GM18502 (cell line): ENCODE results near the gene ANKMY2.
A peak's percentile ranks its signal among the peaks of the same experiment; 100 is the strongest.
"Not testable (repeated sequence)": the region's sequence is repeated elsewhere in the genome, so short reads cannot be mapped to it uniquely, and the experiment has no call there.

Experiments used
- ATAC-seq: cut with Tn5 transposase; IDR thresholded peaks from one replicate; pipeline ENCODE4 v1.9.1; 2021; ENCODE audit warnings: mild to moderate bottlenecking; ENCODE audit not compliant: unreplicated experiment, poor library complexity

The ANKMY2 gene

DNA sequence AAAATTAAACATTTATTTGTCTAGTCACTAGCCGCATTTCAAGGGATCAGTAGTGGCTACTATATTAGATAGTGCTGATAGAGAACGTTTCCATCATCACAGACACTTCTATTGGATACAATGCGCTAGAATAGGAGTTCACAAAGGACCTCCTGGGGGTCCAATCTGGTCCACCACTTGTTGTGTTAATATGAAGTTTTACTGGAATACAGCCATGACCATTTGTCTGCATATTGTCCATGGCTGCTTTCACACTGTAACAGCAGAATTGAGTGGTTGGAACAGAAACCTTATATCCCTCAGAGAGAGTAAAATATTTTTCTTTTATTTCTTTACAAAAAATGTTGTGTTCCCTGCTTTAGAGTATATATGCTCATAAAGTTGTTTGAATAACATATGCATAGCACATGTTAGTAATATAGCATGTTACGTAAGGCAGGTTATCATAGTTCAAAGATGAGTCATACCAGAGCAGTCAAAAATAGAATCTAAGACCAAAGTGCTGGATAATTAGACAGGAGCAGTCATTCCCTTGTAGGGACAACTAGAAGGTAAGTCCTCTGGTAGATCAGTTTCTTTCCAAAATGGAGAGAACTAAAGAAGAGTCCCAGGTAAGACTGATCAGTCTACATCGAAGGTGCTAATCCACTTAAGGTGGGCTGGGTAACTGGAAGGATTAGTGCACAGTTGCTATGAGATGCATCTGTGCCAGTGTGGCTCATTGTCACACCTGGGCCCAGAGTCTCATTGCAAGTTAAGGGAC is 15.3 kb upstream of the ANKMY2 start:
- ATAC-seq = no peak

DNA sequence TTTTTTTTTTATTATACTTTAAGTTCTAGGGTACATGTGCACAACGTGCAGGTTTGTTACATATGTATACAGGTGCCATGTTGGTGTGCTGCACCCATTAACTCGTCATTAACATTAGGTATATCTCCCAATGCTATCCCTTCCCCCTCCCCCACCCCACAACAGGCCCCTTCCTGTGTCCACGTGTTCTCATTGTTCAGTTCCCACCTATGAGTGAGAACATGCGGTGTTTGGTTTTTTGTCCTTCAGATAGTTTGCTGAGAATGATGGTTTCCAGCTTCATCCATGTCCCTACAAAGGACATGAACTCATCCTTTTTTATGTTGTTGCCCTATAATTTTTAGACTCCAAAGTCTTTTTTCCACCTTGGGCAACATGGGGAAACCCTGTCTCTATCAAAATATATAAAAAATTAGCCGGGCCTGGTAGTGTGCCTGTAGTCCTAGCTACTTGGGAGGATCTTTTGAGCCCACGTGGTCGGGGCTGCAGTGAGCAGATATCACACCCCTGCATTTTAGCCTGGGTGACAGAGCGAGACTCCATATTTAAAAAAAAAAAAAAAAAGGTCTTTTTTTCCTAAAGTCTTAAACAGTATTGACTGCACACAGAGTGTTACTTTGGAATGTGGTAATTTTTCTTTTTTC is 14.4 kb upstream of the ANKMY2 start:
- ATAC-seq = not testable (repeated sequence)

GRCh38 chr7:16657656-16658279 is 12.2 kb upstream of the ANKMY2 start:
- no peak for ATAC-seq

DNA sequence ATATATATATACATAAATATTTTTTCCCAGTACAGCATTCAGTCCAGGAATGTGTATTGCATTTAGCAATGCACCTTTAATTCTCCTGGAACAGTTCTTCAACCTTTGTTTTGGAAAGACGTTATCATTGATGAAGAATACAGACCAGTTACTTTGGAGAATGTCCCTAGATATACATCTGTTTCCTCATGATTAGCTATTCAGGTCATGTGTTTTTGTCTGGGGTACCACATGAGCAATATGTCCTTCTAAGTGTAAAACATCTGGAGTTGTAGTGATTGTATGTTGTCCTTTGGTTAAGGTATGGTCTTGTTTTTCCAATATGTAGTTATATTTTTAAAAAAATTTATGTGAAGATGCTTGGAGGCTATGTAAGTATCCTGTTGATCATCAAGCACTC is 10.6 kb upstream of the ANKMY2 start:
- no peak for ATAC-seq

- ATAC-seq = no peak
Observed at GRCh38 chr7:16655394-16655793, 9.8 kb upstream of the ANKMY2 start.

- ATAC-seq = no peak
Observed at GRCh38 chr7:16652888-16653287, 7.3 kb upstream of the ANKMY2 start.

GRCh38 chr7:16652240-16652583 is 6.7 kb upstream of the ANKMY2 start:
- no peak for ATAC-seq

DNA sequence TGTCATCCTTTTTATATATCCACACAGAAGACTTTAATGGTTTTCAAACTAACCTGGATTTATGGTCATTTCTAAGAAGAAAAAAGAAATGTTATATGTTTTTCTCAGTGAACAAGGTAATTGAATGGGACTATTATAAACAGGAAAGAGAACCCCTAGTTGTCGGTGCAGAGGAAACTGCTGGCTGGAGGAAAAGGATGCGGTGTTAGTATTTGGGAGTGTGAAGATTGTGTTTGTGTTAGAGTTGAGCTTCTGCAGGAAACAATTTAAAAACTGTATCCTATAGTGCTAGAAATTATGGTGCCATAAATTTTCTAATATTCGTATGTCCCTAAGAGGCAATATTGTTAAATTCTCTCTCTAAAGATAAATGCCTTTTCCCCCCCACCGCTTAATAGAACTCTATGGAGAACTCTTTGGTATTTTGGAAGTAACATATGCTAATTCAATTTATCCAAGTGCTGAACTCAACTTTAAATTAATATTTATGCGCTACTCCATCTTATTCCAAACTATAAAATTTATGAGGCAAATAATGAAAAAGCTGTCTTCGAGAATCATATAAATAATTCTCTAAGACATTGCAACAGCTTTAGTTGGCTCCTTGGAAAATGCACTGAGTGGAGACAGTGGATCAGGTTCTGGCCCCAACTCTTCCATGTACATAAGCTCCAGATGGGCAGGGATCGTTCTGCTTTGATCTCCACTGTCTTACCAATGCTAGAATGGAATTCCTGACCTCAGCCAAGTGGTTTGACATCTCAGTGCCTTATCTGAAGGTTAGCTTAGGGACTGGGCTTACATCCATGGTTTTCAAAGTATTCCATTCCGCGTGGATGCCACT is 6.1 kb upstream of the ANKMY2 start:
- ATAC-seq = no peak

DNA sequence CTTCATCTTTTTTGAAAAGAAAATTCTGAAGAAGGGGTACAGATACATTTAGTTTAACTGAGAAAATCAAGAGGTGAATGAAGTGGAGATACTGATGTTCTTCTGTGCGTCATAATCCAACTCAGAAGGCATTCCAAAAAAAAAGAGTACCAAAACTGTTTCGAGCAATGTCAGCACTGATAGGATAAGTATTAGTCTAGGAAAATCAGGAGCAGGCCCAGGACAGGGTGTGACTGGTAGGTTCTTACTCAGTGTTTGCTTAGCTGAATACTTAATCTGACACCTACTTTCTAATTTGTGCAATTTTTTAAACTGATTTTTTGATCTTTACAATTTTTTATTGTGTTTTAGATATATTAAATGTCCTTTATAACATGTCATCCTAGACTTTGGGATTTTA is 4.7 kb upstream of the ANKMY2 start:
- no peak for ATAC-seq

- no peak for ATAC-seq
Observed at GRCh38 chr7:16649196-16649595, 3.6 kb upstream of the ANKMY2 start.

- no peak for ATAC-seq
Observed at GRCh38 chr7:16648551-16648950, 3.0 kb upstream of the ANKMY2 start.

GRCh38 chr7:16647435-16647960 is 1.9 kb upstream of the ANKMY2 start:
- no peak for ATAC-seq

- peak; percentile 2 for ATAC-seq
Observed at GRCh38 chr7:16646472-16647072, 1.0 kb upstream of the ANKMY2 start.

- ATAC-seq = peak; percentile 10
Observed at GRCh38 chr7:16644636-16645592, 640 bp downstream of the ANKMY2 start.

- no peak for ATAC-seq
Observed at GRCh38 chr7:16644157-16644556, 1.4 kb downstream of the ANKMY2 start.

- no peak for ATAC-seq
Observed at GRCh38 chr7:16638282-16639280, 7.0 kb downstream of the ANKMY2 start.

DNA sequence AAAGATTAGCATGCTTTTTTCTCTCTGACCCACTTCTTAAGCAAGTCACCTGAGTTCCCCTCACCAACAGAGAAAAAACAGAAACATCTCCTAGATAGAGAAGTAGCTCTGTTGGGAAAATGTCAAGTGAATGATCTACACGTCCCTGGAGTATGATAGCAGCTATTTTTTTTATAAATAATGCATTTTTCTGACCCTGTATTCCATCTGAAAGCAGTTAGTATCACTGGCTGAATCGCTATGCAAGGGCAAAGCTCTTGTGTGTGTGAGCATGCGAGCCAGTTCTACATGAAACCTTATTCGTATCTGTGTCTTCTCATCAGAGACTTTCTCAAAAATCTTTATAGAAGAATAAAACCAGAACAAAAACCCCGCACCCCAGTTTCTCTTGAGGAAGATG is 8.2 kb downstream of the ANKMY2 start:
- ATAC-seq = no peak

DNA sequence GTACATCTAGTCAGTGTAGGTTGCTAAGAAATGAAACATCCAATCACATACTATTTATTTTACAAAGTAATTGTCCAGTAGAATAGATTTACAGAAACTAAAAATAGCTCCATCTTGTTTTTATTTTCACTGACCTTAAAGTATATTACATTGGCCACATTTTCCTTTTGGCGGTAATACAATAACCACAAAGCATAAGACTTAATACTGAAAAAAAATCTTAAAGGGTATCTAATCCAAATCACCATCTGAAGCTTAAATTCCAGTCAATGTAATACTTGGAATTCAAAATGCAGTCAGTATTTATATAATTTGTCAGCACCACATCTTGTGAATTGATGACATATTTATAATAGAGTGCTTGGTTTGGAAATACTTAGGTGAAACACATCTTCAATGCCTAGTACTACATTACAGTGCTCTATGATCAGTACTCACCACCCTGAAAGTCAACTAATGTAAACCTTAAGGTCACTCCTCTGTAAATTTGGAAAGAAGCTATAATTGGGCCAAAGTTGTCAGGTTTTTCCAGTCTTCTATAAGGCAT is 8.9 kb downstream of the ANKMY2 start:
- ATAC-seq = no peak
